ENCODE data around the gene TMCC1. TPM values are rescaled to one million over a fixed set of nuclear protein-coding genes. Genes with fewer than 3 reads are reported as not detected.

Gene TMCC1
- total and polyA plus RNA-seq, 10 of the 15 experiments (the other 5 are each of a cell fraction or from before 2014, with no cell fraction given) = 2.3 to 21.1 (median 8.4) TPM

GRCh38 chr3:129764090-129764489 is 129.4 kb downstream of the TMCC1 start:
- no peaks in the 10 kb centered on the region for H4K20me1 ChIP-seq (ENCODE audit: control insufficient read depth, insufficient read depth)
- H3K27me3 ChIP-seq (replicated peaks in 1 of 2; ENCODE audit: control insufficient read depth in 2 of 2, insufficient read depth in 2 of 2, low read length in 1 of 2) = no peaks in the 10 kb centered on the region
- no TSS peak for BruUV-seq (replicated peaks)
- no peak overlapping the region for H3K27ac ChIP-seq (ENCODE audit: control insufficient read depth, insufficient read depth)
- DNase-seq (ENCODE audit: low read depth, low spot score) (no peak), ATAC-seq (no peak), FAIRE-seq (no peak)
- ChIA-PET CTCF (interaction anchor here (1.1 to 1.3 kb wide), 2 partner anchors 12 to 115 kb away, joined by 3 to 4 read pairs; no protein-coding TSS in a partner anchor), RAD21 (ENCODE audit: unreplicated experiment) (no interaction called here), SMC1A (ENCODE audit: uncharacterized antibody, unreplicated experiment) (interaction anchor here (1.5 to 1.9 kb wide), 2 partner anchors 16 to 46 kb away, joined by 3 to 4 read pairs; no protein-coding TSS in a partner anchor), POLR2A (interaction anchor here (0.6 kb wide), 1 partner anchor 205 kb away, joined by 5 read pairs; no protein-coding TSS in a partner anchor)
- no peaks in the 10 kb centered on the region for H3K79me2 ChIP-seq (ENCODE audit: control insufficient read depth, insufficient read depth, low read length)
- H3K4me1 ChIP-seq (ENCODE audit: control insufficient read depth, insufficient read depth, low read length) = no peaks in the 10 kb centered on the region
- no peak overlapping the region for H3K4me2 ChIP-seq (ENCODE audit: control insufficient read depth, insufficient read depth)
- in situ Hi-C loops (cut with MboI) = no loop called here
- intact Hi-C loops (cut with micrococcal nuclease; ENCODE audit: unreplicated experiment) = no loop called here
- no peak overlapping the region for H2AFZ ChIP-seq (ENCODE audit: control insufficient read depth, low read depth, low read length)
- H3K4me3 ChIP-seq = no peak overlapping the region
- no peaks in the 10 kb centered on the region for H3K36me3 ChIP-seq (ENCODE audit: control insufficient read depth in 2 of 2, insufficient read depth in 2 of 2, low read length in 1 of 2)
- no peaks in the 10 kb centered on the region for H3K9me3 ChIP-seq (replicated peaks; ENCODE audit: control insufficient read depth, insufficient read depth, low read length)
- H3K9ac ChIP-seq (ENCODE audit: control insufficient read depth, insufficient read depth, low read length) = no peak overlapping the region
- no peak for TF ChIP-seq RCOR1 (conservative IDR thresholded peaks at IDR 0.05; ENCODE audit: low read depth, low read length)
- TF ChIP-seq, protein P1, sequence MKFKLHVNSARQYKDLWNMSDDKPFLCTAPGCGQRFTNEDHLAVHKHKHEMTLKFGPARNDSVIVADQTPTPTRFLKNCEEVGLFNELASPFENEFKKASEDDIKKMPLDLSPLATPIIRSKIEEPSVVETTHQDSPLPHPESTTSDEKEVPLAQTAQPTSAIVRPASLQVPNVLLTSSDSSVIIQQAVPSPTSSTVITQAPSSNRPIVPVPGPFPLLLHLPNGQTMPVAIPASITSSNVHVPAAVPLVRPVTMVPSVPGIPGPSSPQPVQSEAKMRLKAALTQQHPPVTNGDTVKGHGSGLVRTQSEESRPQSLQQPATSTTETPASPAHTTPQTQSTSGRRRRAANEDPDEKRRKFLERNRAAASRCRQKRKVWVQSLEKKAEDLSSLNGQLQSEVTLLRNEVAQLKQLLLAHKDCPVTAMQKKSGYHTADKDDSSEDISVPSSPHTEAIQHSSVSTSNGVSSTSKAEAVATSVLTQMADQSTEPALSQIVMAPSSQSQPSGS (IDR thresholded peaks at IDR 0.05; ENCODE audit: low read length) = no peak
- no peak for TF ChIP-seq CUX1 (IDR thresholded peaks at IDR 0.05; ENCODE audit: insufficient replicate concordance, low read depth, low read length)
- no peak for TF ChIP-seq BMI1 (IDR thresholded peaks at IDR 0.05; ENCODE audit: borderline replicate concordance)
- no peak for TF ChIP-seq MAX (IDR thresholded peaks at IDR 0.05; ENCODE audit: low read depth, low read length)
- TF ChIP-seq BRCA1 (IDR thresholded peaks at IDR 0.05; ENCODE audit: low read depth, low read length) = no peak
- TF ChIP-seq, protein P2, sequence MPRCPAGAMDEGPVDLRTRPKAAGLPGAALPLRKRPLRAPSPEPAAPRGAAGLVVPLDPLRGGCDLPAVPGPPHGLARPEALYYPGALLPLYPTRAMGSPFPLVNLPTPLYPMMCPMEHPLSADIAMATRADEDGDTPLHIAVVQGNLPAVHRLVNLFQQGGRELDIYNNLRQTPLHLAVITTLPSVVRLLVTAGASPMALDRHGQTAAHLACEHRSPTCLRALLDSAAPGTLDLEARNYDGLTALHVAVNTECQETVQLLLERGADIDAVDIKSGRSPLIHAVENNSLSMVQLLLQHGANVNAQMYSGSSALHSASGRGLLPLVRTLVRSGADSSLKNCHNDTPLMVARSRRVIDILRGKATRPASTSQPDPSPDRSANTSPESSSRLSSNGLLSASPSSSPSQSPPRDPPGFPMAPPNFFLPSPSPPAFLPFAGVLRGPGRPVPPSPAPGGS (IDR thresholded peaks at IDR 0.05; ENCODE audit: borderline replicate concordance, insufficient read depth, low read depth, low read length, poor library complexity, severe bottlenecking) = no peak
- no peak for TF ChIP-seq ZBTB11 (CRISPR knock-in tag; IDR thresholded peaks at IDR 0.05)
- no peak for TF ChIP-seq JUNB (IDR thresholded peaks at IDR 0.05)
- TF ChIP-seq RELB (IDR thresholded peaks at IDR 0.05; ENCODE audit: low read depth) = no peak
- no peak for TF ChIP-seq POLR2A (IDR thresholded peaks at IDR 0.05; ENCODE audit: low read depth, low read length)

Data from GM12878 (cell line).